HFFc6 (cell line): ENCODE measurements around the gene AKAP13. TPM values are rescaled to one million over a fixed set of nuclear protein-coding genes. Genes with fewer than 3 reads are reported as not detected.

ENCODE experiments used
- DNase-seq: peaks from one replicate; pipeline ENCODE4 v3.0.0-alpha.2; 2018
- H3K27ac Mint-ChIP-seq: 2 replicates; pipeline ENCODE4 v1.8.0; 2020; ENCODE audit warnings: mild to moderate bottlenecking, mixed read lengths
- H3K27me3 Mint-ChIP-seq: 2 replicates; pipeline ENCODE4 v1.8.0; 2021; ENCODE audit warnings: mild to moderate bottlenecking, moderate library complexity, mixed read lengths; ENCODE audit not compliant: insufficient read depth
- H3K36me3 Mint-ChIP-seq: 2 replicates; pipeline ENCODE4 v1.8.0; 2021; ENCODE audit warnings: low read depth, mixed read lengths
- H3K4me1 Mint-ChIP-seq: 2 replicates; pipeline ENCODE4 v1.8.0; 2020; ENCODE audit warnings: low read depth, mixed read lengths
- H3K4me3 Mint-ChIP-seq: 2 replicates; pipeline ENCODE4 v1.8.0; 2020; ENCODE audit warnings: mild to moderate bottlenecking, moderate library complexity, mixed read lengths
- H3K9me3 Mint-ChIP-seq: 2 replicates; pipeline ENCODE4 v1.8.0; 2020; ENCODE audit warnings: mild to moderate bottlenecking, mixed read lengths
- total RNA-seq, 6 experiments: library from RNA; stranded (reverse); fragmentation: NEBNext Ultra II Directional; extraction: Animal tissue kit (Norgen Biotek cat#: 25700); gene quantifications; 2 replicates in 1 of 6; 3 replicates in 5 of 6; pipeline ENCODE4 v1.2.3, GENCODE V29; 2021
- TF ChIP-seq, protein P1 (sequence below): fragments of 200-600 bp; sonication (generic); IDR thresholded peaks from 2 replicates; pipeline ENCODE4 v1.5.0; 2021; ENCODE audit warnings: antibody characterized with exemption, mild to moderate bottlenecking

The AKAP13 gene
- total RNA-seq, 6 experiments from 2014 or later, result 29.0 to 51.3 (median 35.6) TPM

DNA sequence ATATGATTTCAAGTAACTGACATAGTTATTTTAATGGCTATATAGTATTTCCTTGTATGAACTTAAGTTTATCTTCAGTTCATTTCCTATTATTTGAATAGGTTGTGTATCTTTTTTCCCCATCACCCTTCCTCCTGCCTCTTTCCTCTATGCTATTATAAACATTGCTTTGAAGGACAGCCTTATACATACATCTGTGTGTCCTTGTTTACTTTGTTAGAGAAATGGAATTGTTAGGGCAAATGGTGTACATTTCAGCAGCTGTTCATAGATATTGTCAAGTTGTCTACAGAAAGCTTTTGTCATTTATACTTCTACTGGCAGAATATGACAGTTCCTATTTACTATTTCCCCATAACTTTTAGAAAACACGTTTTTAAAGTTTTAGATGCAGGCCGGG lies 18.4 kb downstream of the AKAP13 start:
- TF ChIP-seq, protein P1, sequence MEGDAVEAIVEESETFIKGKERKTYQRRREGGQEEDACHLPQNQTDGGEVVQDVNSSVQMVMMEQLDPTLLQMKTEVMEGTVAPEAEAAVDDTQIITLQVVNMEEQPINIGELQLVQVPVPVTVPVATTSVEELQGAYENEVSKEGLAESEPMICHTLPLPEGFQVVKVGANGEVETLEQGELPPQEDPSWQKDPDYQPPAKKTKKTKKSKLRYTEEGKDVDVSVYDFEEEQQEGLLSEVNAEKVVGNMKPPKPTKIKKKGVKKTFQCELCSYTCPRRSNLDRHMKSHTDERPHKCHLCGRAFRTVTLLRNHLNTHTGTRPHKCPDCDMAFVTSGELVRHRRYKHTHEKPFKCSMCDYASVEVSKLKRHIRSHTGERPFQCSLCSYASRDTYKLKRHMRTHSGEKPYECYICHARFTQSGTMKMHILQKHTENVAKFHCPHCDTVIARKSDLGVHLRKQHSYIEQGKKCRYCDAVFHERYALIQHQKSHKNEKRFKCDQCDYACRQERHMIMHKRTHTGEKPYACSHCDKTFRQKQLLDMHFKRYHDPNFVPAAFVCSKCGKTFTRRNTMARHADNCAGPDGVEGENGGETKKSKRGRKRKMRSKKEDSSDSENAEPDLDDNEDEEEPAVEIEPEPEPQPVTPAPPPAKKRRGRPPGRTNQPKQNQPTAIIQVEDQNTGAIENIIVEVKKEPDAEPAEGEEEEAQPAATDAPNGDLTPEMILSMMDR, result no peak
- no peaks in the 10 kb centered on the region for H3K36me3 Mint-ChIP-seq
- H3K27me3 Mint-ChIP-seq, result no peaks in the 10 kb centered on the region
- H3K4me1 Mint-ChIP-seq, result peaks cover 68% of the 10 kb centered on the region
- H3K9me3 Mint-ChIP-seq, result no peaks in the 10 kb centered on the region
- DNase-seq, result no peak
- H3K27ac Mint-ChIP-seq, result no peak overlapping the region
- no peak overlapping the region for H3K4me3 Mint-ChIP-seq

DNA sequence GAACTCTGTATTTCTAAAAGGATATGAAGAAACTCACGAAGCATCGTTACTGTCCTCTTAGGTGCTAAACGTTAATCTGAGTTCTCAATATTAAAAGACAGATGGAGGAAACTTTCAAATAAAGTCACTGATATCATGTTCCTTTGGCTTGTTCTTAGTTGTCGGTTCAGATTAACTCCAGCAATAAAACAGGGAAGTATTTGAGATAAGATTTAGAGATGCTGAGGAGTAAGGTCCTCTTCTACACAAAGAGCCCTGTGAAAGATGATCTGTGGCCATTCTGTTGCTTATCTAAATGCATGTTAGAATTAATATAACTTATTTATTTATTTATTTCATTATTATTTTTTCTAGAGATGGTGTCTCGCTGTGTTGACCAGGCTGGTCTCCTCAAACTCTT lies 19.2 kb downstream of the AKAP13 start:
- H3K36me3 Mint-ChIP-seq, result no peaks in the 10 kb centered on the region
- peaks cover 68% of the 10 kb centered on the region for H3K4me1 Mint-ChIP-seq
- no peaks in the 10 kb centered on the region for H3K9me3 Mint-ChIP-seq

DNA sequence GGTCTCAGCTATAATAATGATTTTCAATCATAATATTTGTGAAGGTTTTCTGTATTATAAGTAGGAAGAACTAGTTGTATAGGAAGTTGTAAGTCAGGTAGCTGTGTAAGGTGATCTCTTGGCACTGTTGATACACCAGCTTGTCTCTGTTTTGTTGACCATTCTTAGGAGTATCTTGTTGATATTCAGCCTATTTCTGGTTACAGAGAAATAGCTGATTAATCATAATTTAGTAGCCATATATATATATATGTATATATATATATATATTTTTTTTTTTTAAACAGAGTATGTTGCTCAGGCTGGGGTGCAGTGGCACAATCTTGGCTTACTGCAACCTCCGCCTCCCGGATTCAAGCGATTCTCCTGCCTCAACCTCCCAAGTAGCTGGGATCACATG lies 20.2 kb downstream of the AKAP13 start:
- TF ChIP-seq, protein P1, result no peak
- H3K4me3 Mint-ChIP-seq, result no peak overlapping the region
- no peaks in the 10 kb centered on the region for H3K36me3 Mint-ChIP-seq
- H3K27me3 Mint-ChIP-seq, result no peaks in the 10 kb centered on the region
- H3K9me3 Mint-ChIP-seq, result no peaks in the 10 kb centered on the region
- H3K27ac Mint-ChIP-seq, result no peak overlapping the region
- peaks cover 68% of the 10 kb centered on the region for H3K4me1 Mint-ChIP-seq
- DNase-seq, result no peak

More for the DNA sequence above, 19.2 kb downstream of the AKAP13 start:
- H3K4me3 Mint-ChIP-seq, result no peak overlapping the region
- no peak for DNase-seq
- TF ChIP-seq, protein P1, result no peak
- no peak overlapping the region for H3K27ac Mint-ChIP-seq
- H3K27me3 Mint-ChIP-seq, result no peaks in the 10 kb centered on the region

DNA sequence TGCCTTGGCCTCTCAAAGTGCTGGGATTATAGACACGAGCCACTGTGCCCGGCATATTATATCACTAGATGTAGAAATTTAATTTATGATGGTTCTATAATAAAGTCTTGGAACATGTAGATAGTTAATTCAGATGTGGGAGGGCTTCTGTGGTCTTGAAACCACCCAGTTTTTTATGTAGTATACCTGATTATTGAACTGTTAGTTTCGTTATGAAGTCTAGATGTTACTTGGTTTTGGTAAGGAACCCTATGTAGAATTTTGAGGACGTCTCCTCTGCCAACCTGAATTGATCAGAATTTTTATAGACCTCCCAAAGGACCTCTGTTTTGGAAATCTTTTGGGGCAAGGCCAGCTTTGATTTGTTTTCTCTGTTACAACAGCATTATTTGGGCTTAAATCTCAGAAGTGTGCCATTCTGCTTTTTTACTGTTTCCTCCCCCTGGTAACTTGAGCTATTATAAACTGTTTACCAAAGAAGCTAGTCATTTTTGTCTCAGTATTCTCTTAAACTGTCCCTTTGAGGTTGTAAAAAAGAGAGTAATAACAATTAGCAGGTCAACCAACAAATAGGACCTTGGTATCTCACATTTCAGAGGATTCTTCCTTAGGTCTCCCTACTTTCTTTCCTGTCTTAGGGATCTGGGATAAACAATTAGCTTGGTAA lies 20.8 kb downstream of the AKAP13 start:
- Mint-ChIP-seq H3K27me3 (no peaks in the 10 kb centered on the region), H3K27ac (peak overlapping the region; percentile 67), H3K4me1 (peaks cover 68% of the 10 kb centered on the region), H3K36me3 (no peaks in the 10 kb centered on the region), H3K9me3 (no peaks in the 10 kb centered on the region), H3K4me3 (peak overlapping the region; percentile 18; the same call in 1 of the 2 replicates)
- DNase-seq, result no peak
- TF ChIP-seq, protein P1, result no peak

DNA sequence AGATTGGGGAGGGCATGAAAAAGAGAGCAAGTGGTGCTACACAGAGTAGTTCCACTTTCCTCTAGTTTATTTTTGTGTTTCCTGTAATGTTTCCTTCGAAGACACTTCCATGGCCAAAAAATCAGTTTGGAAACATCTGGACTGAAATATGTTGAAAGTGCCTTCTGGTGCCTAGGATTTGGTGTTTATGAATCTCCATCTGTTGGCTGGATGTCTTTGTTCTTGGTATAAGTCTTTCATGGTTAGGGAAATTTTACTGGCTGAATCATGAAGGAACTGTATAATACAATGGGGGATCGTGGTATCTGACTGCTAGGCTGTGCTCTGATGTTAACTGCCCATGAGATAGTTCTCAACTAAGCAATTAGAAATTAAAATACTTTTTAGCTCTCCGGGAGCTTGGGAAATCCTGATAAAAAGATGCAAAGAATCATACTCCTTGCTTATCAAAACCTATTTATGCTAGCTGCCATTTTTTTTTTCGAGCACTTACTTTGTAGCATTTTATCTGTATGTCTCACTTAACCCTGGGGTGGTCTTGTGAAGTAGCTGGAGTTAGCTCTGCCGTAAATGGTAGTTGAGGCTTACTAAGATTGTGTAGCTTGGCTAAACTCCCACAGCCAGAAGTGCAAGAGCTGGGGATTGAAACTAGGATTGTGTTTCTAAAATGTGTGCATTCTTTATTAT lies 21.9 kb downstream of the AKAP13 start:
- H3K9me3 Mint-ChIP-seq, result no peaks in the 10 kb centered on the region
- H3K27me3 Mint-ChIP-seq, result no peaks in the 10 kb centered on the region
- no peak for DNase-seq
- peaks cover 73% of the 10 kb centered on the region for H3K4me1 Mint-ChIP-seq
- TF ChIP-seq, protein P1, result no peak
- peak overlapping the region; percentile 49 for H3K4me3 Mint-ChIP-seq
- H3K36me3 Mint-ChIP-seq, result no peaks in the 10 kb centered on the region
- H3K27ac Mint-ChIP-seq, result peak overlapping the region; percentile 67
